SW 1271 (cell line): ENCODE data around the gene IRF1.
"Not testable (repeated sequence)": the region's sequence is repeated elsewhere in the genome, so short reads cannot be mapped to it uniquely, and the experiment has no call there.

Experiments
- DNase-seq, 2 experiments: peaks; one replicate each; lab custom pipeline; 2025; lab: John Stamatoyannopoulos, UW

Gene IRF1

DNA sequence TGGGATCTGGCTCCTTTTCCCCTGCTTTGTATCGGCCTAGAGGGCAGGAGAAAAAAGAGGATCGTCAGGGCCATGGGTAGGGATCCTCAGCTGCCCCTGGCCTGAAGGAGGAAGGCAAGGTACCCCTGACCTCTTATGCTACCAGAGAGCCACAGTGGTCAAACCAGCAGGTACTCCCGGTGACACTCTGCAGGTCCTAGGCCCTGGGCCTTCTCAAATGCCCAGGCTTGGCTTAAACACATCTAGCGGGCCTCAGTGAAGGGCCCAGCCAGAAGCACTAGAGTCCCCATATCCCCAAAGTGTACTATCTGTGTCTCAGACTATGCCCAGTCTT lies 3.5 kb downstream of the IRF1 start:
- DNase-seq = no peak

GRCh38 chr5:132486318-132487094 lies 4.1 kb downstream of the IRF1 start:
- no peak for DNase-seq

DNA sequence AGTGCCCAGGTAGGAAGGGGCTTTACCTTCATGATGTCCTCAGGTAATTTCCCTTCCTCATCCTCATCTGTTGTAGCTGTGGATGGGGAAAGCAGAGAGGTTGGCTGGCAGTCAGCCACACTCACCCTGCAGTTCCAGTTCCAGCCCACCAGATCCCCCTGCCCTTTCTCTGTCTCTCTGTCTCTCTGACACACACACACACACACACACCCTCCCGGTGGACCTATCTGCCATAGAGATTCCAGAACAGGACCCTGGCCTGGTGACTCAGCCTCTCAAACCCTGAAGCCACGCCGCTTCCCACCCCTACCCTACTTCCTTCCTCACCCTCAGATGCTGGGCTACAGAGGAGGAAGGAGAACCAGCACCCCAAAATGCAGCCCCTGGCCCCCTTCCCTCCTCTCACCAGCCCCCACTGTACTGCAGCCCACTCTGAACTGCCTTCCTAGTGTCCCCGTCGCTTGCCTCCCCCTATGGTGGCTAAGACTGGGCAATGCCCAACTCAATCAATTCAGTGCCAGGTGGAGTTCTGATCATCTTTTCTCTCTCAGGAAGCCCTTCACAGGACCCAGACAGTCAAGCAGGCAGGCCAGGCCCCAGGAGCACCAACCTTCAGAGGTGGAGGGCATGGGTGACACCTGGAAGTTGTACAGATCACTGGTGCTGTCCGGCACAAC lies 4.8 kb downstream of the IRF1 start:
- DNase-seq = no peak

DNA sequence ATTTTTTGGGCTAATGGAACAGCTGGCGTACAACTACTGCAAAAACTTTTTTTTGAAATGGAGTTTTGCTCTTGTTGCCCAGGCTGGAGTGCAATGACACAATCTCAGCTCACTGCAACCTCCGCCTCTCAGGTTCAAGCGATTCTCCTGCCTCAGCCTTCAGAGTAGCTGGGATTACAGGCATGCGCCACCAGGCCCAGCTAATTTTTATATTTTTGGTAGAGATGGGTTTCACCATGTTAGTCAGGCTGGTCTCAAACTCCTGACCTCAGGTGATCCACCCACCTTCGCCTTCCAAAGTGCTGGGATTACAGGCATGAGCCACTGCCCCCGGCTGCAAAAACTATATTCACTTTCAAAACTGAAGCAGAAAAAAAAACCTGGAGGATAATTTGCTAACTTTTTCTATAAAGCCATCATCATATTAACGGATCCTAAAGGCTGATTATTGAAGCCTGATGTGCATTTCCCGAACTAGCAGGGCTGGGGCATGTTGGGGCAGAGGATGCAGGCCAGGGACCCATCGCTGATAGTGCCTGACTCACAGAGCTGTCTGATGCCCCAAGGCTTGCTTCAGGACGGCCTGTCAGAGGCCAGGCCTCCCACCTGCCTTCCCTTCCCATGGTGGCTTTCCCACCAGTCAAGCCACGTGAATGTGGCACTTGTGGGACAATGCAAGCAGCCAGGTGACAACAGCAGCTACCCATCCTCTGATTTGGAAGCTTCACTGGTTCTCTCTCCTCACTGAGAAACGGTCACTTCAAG lies 5.5 kb downstream of the IRF1 start:
- DNase-seq = not testable (repeated sequence)

GRCh38 chr5:132484391-132484725 lies 6.2 kb downstream of the IRF1 start:
- no peak for DNase-seq

- no peak for DNase-seq
Observed at GRCh38 chr5:132483661-132484390, 6.7 kb downstream of the IRF1 start.

- DNase-seq = no peak
Observed at GRCh38 chr5:132483101-132483500, 7.5 kb downstream of the IRF1 start.

- DNase-seq = no peak
Observed at GRCh38 chr5:132481596-132482211, 8.9 kb downstream of the IRF1 start.

GRCh38 chr5:132480893-132481595 lies 9.5 kb downstream of the IRF1 start:
- DNase-seq = no peak

DNA sequence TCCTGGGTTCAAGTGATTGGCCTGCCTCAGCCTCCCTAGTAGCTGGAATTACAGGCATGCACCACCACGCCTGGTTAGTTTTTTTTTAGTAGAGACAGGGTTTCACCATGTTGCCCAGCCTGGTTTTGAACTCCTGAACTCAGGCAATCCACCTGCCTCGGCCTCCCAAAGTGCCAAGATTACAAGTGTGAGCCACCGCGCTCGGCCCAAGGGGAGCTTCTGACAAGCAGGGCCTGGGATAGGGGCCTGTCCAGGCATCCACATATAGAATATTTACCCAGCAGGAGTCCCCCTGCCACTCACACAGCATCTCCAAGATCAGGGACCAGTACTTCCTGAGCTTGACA lies 10.1 kb downstream of the IRF1 start:
- DNase-seq = no peak

DNA sequence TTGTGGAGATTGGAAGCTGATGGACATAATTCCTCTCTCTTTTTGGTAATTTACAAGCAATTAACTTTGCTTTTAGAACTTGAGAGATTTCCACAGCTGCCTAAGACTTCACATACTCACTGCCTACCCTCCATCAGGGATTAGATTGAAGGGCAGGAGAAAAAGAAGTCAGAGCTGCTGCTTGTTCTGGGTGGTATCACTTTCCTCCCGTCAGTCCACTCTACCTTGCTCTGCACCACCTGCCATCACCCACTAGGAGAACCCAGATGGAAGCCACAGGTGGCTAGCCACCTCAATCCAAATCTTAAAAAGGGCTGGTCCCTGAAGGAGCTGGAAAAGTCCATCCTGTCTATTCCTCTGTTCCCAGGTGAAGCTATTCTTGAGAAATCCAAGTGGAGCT lies 10.5 kb downstream of the IRF1 start:
- DNase-seq = no peak

GRCh38 chr5:132479111-132479951 lies 11.2 kb downstream of the IRF1 start:
- DNase-seq = no peak

- no peak for DNase-seq
Observed at GRCh38 chr5:132478366-132478871, 12.2 kb downstream of the IRF1 start.

DNA sequence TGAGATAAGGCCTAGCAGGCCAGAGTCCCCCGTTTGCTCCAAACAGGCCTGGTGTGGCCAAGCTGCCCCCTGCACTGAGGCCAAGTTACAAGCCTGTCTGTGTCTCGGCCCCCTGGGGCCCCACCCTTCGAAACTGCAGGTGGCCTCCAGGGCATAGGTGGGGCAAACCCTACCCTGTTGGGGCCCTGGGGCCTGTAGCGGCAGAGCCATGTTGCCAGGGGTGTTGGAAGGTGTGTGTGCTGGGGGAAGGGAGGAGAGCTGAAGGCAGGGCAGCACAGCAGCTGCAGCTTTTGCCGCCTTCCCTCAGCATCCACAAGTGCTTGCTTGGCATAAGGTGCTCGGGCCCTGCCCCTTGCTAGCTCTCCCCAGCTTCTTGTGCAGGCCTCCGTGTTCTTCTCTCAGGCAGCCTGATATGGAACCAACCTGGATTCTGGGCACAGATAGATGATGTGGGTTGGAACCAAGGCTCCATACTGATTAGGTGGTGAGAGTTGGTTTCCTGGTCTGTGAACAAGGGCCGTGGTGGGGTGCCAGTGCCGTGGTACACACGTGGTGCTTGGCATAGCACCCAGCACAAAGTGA lies 12.7 kb downstream of the IRF1 start:
- no peak for DNase-seq

GRCh38 chr5:132476876-132477781 lies 13.4 kb downstream of the IRF1 start:
- DNase-seq = no peak

DNA sequence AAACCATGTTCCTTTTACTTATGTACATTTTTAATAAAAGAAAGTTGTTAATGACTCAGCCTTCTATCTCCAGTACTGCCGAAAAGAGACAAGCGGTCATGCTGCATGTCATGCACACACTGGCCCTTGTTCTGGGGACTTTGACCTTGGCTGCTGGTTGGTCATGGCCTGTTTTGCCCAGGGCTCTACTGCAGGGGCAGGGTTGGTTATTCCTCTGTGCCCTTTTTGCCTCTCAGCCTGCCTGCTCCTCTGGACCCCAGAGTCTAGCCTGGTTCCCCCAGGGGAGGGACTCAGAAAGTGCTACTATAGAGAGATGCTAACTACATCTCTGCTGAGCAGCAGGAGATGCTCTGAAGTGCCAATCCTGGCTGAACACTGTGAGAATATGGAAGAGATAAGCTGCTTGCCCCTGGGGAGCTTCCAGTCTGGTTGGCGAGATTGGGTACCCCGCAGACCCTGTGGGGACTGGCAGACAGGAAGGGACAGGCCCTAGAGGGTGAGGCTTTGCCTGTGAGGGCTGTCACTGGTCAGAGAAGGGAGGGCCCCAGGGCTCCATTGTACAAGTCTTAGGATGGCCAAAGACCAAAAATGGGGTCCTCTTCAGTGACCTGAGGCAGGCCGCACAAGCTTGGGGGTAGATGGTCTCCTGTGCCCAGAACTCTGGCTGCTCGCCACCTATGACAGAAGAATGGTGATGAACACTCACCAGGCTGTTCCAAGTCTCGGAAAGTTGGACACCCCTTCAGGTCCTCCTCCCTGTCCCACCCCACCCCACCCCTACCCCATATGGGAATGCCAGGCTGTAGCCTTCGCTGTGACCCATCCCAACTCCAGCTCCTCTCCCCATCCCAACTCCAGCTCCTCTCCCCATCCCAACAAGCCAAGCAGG lies 14.3 kb downstream of the IRF1 start:
- DNase-seq = no peak

DNA sequence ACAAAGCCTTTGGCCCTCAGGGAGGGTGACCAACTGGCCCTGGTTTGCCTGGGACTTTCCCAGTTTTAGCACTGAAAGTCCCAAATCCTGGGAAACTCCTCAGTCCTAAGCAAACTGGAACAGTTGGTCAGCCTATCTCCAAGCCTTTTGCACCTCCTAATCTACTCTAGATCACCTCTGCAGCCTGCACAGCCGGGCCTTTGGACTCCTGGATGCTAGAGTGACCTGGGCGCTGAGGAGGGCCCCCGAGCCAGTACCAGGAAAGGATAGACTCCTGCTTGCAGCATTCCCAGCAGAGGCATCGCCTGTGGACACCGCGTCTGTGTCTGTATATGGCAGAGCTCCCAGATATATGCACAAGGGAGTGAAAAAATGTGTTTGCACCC lies 15.1 kb downstream of the IRF1 start:
- DNase-seq = no peak
